Jurkat, Clone E6-1 (cell line): ENCODE results near the gene ETNK2. TPM values are rescaled to one million over a fixed set of nuclear protein-coding genes. Genes with fewer than 3 reads are reported as not detected.

ENCODE experiments used
- DNase-seq: peaks from one replicate; pipeline ENCODE4 v3.0.0-alpha.2; 2011; ENCODE audit warnings: low read depth, low spot score
- H3K4me3 ChIP-seq: 2 replicates; pipeline ENCODE4 v1.5.1; 2011; ENCODE audit warnings: mild to moderate bottlenecking, low read length, control low read depth, moderate library complexity
- polyA plus RNA-seq: library from polyadenylated mRNA; unstranded; fragments of >200 nt; gene quantifications from one replicate; pipeline ENCODE4 v1.2.1, GENCODE V29; 2012; ENCODE audit warnings: missing spikeins; ENCODE audit not compliant: insufficient read length, insufficient read depth

ETNK2 gene, protein sequence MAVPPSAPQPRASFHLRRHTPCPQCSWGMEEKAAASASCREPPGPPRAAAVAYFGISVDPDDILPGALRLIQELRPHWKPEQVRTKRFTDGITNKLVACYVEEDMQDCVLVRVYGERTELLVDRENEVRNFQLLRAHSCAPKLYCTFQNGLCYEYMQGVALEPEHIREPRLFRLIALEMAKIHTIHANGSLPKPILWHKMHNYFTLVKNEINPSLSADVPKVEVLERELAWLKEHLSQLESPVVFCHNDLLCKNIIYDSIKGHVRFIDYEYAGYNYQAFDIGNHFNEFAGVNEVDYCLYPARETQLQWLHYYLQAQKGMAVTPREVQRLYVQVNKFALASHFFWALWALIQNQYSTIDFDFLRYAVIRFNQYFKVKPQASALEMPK
- polyA plus RNA-seq: 14.3 TPM

- peak within 1 kb of the TSS; percentile 55 for H3K4me3 ChIP-seq
- peak; percentile 35 for DNase-seq
Measured at GRCh38 chr1:204151552-204152309, at the start of gene ETNK2. TSS of gene ETNK2 (minus strand) at chr1:204152044. CDS start at chr1:204151852, 192 bp downstream.

DNA sequence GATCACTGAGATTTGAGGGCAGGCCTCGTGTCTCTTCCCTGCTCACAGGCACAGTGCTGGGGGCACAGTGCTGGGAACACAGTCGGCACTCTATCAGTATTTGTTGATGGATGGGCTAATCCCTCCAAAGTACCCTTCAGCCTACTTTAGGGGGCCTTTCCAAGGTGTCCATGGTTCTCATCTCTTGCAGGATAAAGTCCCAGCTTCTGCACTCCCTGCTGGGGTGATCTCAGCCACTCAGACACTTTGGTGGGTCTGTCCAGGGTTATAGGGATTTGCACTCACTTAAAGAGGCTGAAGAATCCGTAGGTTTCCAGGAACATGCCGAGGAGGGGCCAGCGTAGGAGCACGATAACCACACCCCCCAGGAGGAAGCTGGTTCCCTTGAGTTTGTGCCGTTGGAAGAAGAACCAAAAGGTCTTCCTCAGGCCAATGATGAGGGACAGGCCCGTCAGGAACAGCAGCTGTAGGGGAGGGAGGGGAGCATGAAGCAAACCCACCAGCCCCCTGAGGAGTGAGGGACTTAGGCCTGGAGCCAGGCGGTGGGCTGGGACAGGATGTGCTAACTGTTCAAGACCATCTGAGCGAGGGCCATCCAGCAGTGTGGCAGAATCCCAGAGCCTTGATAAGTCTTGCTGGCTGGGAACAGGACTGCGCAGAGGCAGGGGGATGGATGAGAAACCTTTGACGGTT lies 49.6 kb upstream of the ETNK2 start:
- DNase-seq: no peak
- H3K4me3 ChIP-seq: no peak overlapping the region

DNA sequence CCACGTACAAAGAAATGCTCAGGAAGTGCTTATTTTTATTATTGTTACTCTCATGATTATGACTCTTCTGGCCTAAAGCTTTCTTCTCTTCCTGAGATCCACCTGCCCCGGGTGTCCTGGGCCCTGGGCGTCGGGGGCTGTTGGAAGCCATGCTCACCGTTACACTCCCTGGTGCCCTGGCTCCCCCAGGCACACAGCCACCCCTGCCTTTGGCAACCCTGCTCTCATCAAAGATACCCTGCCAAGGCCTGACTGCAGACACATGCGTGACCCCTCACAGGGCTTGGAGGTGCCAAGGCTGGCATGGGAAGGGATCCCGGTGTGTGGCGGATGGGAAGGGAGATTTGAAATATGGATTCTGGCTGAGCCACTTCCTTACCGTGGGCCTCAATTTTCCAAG lies 47.7 kb upstream of the ETNK2 start:
- DNase-seq: no peak
- no peak overlapping the region for H3K4me3 ChIP-seq

GRCh38 chr1:204198348-204199340 lies 46.8 kb upstream of the ETNK2 start:
- no peak for DNase-seq
- H3K4me3 ChIP-seq: no peak overlapping the region

DNA sequence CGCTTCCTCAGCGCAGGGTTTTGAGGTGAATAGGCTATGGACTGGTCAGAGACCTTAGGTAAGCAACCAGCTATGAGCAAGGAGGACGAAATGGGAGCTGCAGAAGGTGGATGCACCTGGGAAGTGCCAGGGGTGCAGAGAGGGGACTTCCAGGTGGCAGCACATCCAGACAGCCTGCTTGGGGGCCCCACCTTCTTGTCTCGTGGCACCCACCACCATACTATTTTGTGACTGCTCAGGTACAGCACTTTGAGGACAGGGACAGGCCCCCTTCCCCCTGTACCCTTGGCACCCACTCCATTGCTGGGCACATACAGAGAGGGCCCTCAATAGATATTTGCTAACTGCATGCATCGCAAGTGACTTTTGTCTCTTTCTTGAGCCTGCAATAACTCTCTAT lies 45.2 kb upstream of the ETNK2 start:
- no peak overlapping the region for H3K4me3 ChIP-seq
- DNase-seq: no peak

DNA sequence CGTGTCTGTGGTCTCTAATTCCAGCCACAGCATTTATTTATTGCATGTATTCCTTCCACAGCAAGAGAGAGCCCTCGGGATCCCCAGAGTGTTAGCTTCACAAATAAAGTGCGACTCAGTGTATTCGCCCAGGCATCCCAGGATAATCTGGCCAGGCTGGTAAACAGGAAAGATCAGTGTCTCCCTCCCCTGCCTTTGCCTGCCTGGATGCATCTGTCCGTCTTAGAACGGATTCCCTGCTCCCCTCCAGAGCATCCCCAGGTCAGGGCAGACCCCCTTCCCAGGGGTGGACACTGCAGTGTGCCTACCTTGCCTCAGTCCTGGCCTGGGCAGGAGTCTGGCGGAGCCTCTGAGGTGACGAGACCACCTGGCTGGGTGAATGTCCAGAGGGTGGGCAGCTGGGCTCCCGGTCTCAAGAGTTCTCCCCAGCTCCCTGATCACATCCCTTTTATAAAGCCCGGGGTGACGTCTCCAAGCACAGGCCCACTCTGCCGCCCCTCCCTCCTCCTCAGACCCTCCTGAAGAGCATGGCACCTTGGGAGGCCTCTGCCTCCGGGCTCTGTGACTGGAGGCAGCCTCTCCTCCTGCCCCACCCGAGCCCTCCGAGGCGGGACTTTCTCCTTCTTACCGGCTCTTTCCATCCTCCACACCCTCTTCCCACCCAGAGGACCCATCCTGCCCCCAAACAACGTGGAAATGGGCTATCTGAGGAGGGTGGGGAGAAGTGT lies 44.4 kb upstream of the ETNK2 start, which contains the start of gene KISS1:
KISS1 (minus strand) TSS at position 424 of the 728 bp plus-strand sequence. CDS start 3,615 bp downstream, outside the sequence.
- H3K4me3 ChIP-seq: no peak within 1 kb of the TSS
- DNase-seq: no peak

- no peak overlapping the region for H3K4me3 ChIP-seq
- peak; percentile 22 for DNase-seq
Measured at GRCh38 chr1:204194771-204195170, 42.9 kb upstream of the ETNK2 start.

DNA sequence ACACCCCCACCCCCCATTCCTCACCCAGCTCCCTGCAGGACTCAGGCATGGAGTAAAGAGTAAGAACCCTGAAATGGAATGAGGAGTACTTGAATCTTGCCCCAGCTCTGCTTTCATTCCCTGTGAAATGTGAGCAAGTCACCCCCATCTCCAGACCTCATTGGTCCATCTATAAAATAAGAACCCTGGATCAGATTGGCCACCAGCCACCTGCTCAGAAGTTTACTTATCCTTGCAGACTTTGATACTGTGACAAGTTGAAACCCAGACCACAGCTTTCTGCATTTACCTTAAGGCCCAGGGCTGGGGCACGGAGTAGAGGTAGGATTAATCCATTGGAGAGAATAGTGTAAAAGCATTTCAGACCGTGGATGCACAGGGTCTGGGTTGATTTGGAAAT lies 42.2 kb upstream of the ETNK2 start:
- no peak for DNase-seq
- no peak overlapping the region for H3K4me3 ChIP-seq

DNA sequence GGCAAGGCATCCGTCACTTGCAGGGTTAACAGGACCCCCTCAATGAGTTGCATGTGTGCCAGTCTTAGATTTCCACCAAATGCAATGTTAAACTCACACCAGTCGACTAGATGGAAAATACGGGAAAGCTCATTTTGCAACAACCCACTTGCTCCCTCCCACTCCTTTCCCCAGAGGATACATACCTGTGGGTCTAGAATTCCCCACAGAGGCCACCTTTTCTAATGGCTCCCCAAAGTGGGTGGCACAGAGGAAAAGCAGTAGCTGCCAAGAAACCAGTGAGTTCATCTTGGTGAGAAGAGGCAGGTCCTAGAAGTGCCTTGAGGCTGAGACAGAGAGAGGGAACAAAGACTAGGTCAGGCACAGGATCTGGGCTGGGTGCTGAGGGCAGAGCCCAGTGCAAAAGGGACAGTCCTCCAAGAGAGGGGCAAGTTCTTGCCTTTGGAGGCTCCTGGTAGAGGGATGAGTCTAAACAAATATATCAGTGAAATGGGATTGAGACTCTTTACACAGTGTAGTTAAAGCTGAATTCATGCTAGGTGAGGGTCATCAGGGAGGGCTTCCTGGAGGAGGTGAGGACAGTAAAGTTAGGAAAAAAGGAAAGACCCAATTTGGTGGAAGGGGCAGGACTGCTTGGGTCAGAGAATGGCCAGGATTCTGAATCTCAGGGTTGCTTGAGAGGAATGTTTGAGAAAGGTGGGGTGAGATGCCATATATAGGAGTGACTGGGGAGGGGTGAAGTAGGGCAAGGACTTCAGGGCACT lies 40.9 kb upstream of the ETNK2 start:
- no peak for DNase-seq
- no peak overlapping the region for H3K4me3 ChIP-seq

GRCh38 chr1:204192046-204192445 lies 40.2 kb upstream of the ETNK2 start:
- H3K4me3 ChIP-seq: no peak overlapping the region
- no peak for DNase-seq

DNA sequence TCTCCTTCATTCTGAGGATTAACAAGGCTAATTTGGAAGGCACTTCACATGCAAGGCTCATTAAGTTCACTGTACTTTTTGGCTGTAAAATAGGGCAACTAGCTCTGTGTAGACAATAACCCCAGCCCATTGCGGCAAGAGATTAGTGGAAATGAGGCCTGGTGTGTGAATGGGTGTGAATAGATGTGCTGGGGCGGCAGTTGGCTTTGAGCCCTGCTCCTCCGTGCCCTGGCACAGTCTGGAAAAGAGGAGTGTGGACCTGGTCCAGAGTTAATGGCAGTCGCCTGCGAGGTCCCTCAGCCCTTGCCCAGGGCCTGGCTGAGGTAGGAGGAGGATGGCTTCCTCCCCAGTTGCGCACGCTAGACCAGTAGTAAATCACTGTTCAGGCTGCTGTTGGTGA lies 39.6 kb upstream of the ETNK2 start:
- no peak overlapping the region for H3K4me3 ChIP-seq
- no peak for DNase-seq

- peak overlapping the region; percentile 31 for H3K4me3 ChIP-seq
- peak; percentile 68 for DNase-seq
Measured at GRCh38 chr1:204190212-204191211, 38.7 kb upstream of the ETNK2 start.

DNA sequence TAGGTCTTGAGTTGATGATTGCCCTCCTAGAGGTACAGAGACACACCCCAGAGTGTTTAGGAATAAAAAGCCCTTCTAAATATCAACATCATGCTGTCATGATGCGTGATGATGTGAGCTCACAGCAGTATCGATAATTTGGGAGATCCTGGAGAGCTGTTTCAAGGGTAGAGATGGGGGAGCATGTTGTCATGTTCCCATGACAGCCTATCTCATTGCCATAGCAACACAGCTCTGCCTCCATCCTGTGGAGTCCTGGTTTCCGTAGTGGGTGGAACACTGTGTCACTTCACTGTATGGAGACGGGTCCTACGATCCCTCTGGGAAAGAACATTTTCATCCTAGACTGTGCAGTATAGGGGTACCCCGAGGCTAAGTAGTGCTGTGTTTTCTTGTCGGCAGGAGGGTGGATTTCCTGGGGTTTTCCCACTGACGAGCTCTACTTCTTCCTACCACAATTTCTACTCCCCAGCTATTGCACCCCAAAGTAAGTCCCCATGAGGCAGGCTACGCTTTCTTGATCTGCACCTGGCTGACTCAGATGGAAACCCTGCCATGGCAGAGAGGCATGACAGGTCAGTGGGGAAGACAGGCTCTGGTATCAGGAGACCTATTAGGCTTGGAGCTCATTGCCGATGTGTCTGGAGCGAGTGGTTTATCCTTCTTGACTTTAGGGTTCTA lies 37.3 kb upstream of the ETNK2 start:
- no peak overlapping the region for H3K4me3 ChIP-seq
- DNase-seq: no peak

DNA sequence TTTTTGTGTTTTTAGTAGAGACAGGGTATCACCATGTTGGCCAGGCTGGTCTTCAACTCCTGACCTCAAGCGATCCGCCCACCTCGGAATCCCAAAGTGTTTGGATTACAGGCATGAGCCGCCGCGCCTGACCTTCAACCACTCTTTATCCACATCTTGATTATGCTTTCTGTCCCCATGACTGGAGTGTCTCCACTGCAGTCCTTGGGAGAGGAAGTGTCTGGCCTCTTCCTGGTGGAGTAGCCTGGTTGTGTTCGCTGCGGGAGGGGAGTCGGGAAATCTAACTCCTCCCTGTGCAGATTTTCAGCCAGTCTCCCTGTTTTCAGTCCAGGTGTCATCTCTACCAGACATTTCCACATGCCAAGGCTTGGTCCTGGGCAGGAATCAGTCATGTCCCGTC lies 34.8 kb upstream of the ETNK2 start:
- no peak for DNase-seq
- no peak overlapping the region for H3K4me3 ChIP-seq

GRCh38 chr1:204181116-204181515 lies 29.3 kb upstream of the ETNK2 start:
- no peak for DNase-seq

DNA sequence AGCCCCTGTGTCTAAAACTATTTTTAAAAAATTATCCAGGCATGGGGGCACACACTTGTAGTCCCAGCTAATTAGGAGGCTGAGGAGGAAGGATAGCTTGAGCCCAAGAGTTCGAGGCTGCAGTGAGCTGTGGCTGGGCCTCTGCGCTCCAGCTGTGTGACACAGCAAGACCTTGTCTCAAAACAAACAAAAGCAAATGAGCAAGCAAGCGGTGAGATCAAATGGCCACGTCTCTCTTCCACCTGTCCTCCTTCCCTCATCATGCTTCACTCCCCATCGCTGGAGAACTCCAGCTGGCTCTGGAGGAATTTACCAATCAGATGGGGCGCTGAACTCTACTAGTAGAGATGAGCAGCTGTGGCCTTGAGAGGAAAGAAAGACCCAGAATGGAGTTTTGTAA lies 28.3 kb upstream of the ETNK2 start:
- no peak for DNase-seq
- H3K4me3 ChIP-seq: no peak overlapping the region

More at GRCh38 chr1:204181116-204181515, 29.3 kb upstream of the ETNK2 start:
- no peak overlapping the region for H3K4me3 ChIP-seq
